SK-N-MC (cell line): Measurements from ENCODE around the gene SLC2A14.
"Not testable (repeated sequence)": the region's sequence is repeated elsewhere in the genome, so short reads cannot be mapped to it uniquely, and the experiment has no call there.

Source experiments
- EZH2 ChIP-seq: fragments of 200-600 bp; sonication (generic); IDR thresholded peaks from one replicate; pipeline ENCODE4 v1.6.1; 2017; ENCODE audit warnings: antibody characterized with exemption
- FOXP2 ChIP-seq: optimal IDR thresholded peaks from 2 replicates; pipeline ENCODE3; 2011; ENCODE audit warnings: mild to moderate bottlenecking, moderate library complexity; ENCODE audit not compliant: insufficient read depth; ENCODE audit errors: extremely low read length, control extremely low read depth
- POLR2AphosphoS5 ChIP-seq: IDR thresholded peaks from 2 replicates; pipeline ENCODE4 v1.6.1; 2012; ENCODE audit warnings: mild to moderate bottlenecking, low read depth, low read length, borderline replicate concordance

- TF ChIP-seq EZH2, POLR2AphosphoS5, FOXP2: not testable (repeated sequence)
Observed at GRCh38 chr12:7918268-7918590, 45.5 kb upstream of the SLC2A14 start.
